OCI-LY3 (cell line): ENCODE results near the gene CLCN1.

Source experiments
- H2AFZ ChIP-seq: fragments of 200-600, 300-600 bp; shearing (Covaris generic); 2 replicates; pipeline ENCODE4 v1.6.0; 2014; ENCODE audit warnings: antibody characterized with exemption, low read depth, low read length
- H3K27ac ChIP-seq: fragments of 200-600, 300-600 bp; sonication (generic); 2 replicates; pipeline ENCODE4 v1.5.1; 2014; ENCODE audit warnings: mild to moderate bottlenecking, low read length, moderate library complexity, mixed read lengths
- H3K27me3 ChIP-seq: fragments of 200-600, 300-600 bp; sonication (generic); 2 replicates; pipeline ENCODE4 v1.6.1; 2014; ENCODE audit warnings: low read depth, low read length, mixed read lengths
- H3K36me3 ChIP-seq: fragments of 200-600, 300-600 bp; sonication (generic); replicated peaks from 2 replicates; pipeline ENCODE3; 2014; ENCODE audit warnings: low read depth, low read length, mixed read lengths
- H3K4me1 ChIP-seq: fragments of 300-600, 200-600 bp; sonication (generic); 2 replicates; pipeline ENCODE4 v1.6.1; 2014; ENCODE audit warnings: low read length, mixed read lengths
- H3K4me2 ChIP-seq: fragments of 200-600, 300-600 bp; sonication (generic); 2 replicates; pipeline ENCODE4 v1.6.1; 2014; ENCODE audit warnings: low read length, mixed read lengths
- H3K4me3 ChIP-seq: fragments of 300-600, 200-600 bp; sonication (generic); 2 replicates; pipeline ENCODE4 v1.5.1; 2014; ENCODE audit warnings: antibody characterized with exemption, mild to moderate bottlenecking, low read length, moderate library complexity
- H3K79me2 ChIP-seq: fragments of 300-600, 200-600 bp; shearing (Covaris generic); 2 replicates; pipeline ENCODE4 v1.6.1; 2014; ENCODE audit warnings: mild to moderate bottlenecking, low read length, mixed read lengths
- H3K9ac ChIP-seq: fragments of 300-600, 200-600 bp; shearing (Covaris generic); 2 replicates; pipeline ENCODE4 v1.6.0; 2014; ENCODE audit warnings: mild to moderate bottlenecking, low read length, moderate library complexity
- H3K9me3 ChIP-seq: fragments of 200-600, 300-600 bp; shearing (Covaris generic); 2 replicates; pipeline ENCODE4 v1.6.1; 2014; ENCODE audit warnings: low read length, mixed read lengths; ENCODE audit not compliant: insufficient read depth
- H4K20me1 ChIP-seq: fragments of 200-600, 300-600 bp; sonication (generic); 2 replicates; pipeline ENCODE4 v1.6.1; 2016; ENCODE audit warnings: low read length, mixed read lengths; ENCODE audit not compliant: insufficient read depth
- EZH2phosphoT487 ChIP-seq: fragments of 200-600 bp; shearing (Covaris generic); IDR thresholded peaks from 2 replicates; pipeline ENCODE4 v1.6.1; 2018; ENCODE audit warnings: antibody characterized with exemption, mixed run types, low read depth
- TF ChIP-seq, protein P1 (sequence below): fragments of 200-600, 300-600 bp; sonication (generic); IDR thresholded peaks from 2 replicates; pipeline ENCODE4 v1.5.1; 2014; ENCODE audit warnings: antibody characterized with exemption, low read length, low read depth

The CLCN1 gene

GRCh38 chr7:143282124-143282523, 33.8 kb upstream of the CLCN1 start:
- Histone ChIP-seq H3K36me3 (no peaks in the 10 kb centered on the region), H4K20me1 (no peaks in the 10 kb centered on the region), H3K9ac (no peak overlapping the region), H3K27ac (no peak overlapping the region), H3K9me3 (no peaks in the 10 kb centered on the region), H3K4me2 (no peak overlapping the region), H3K27me3 (no peaks in the 10 kb centered on the region), H3K4me3 (no peak overlapping the region), H3K79me2 (no peaks in the 10 kb centered on the region), H2AFZ (no peak overlapping the region), H3K4me1 (no peaks in the 10 kb centered on the region)
- TF ChIP-seq EZH2phosphoT487: no peak
- TF ChIP-seq, protein P1, sequence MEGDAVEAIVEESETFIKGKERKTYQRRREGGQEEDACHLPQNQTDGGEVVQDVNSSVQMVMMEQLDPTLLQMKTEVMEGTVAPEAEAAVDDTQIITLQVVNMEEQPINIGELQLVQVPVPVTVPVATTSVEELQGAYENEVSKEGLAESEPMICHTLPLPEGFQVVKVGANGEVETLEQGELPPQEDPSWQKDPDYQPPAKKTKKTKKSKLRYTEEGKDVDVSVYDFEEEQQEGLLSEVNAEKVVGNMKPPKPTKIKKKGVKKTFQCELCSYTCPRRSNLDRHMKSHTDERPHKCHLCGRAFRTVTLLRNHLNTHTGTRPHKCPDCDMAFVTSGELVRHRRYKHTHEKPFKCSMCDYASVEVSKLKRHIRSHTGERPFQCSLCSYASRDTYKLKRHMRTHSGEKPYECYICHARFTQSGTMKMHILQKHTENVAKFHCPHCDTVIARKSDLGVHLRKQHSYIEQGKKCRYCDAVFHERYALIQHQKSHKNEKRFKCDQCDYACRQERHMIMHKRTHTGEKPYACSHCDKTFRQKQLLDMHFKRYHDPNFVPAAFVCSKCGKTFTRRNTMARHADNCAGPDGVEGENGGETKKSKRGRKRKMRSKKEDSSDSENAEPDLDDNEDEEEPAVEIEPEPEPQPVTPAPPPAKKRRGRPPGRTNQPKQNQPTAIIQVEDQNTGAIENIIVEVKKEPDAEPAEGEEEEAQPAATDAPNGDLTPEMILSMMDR: no peak

- H3K4me2 ChIP-seq: no peak overlapping the region
- no peaks in the 10 kb centered on the region for H3K27me3 ChIP-seq
- H3K27ac ChIP-seq: no peak overlapping the region
- peaks cover 1% of the 10 kb centered on the region; the same call in 1 of the 2 replicates for H3K79me2 ChIP-seq
- H3K4me1 ChIP-seq: peaks cover 6% of the 10 kb centered on the region
- H3K9ac ChIP-seq: no peak overlapping the region
- H3K4me3 ChIP-seq: no peak overlapping the region
- H3K36me3 ChIP-seq: no peaks in the 10 kb centered on the region
- H2AFZ ChIP-seq: no peak overlapping the region
- no peaks in the 10 kb centered on the region for H3K9me3 ChIP-seq
- no peaks in the 10 kb centered on the region for H4K20me1 ChIP-seq
- TF ChIP-seq, protein P1: no peak
- no peak for TF ChIP-seq EZH2phosphoT487
Measured at GRCh38 chr7:143283381-143283780, 32.5 kb upstream of the CLCN1 start.

DNA sequence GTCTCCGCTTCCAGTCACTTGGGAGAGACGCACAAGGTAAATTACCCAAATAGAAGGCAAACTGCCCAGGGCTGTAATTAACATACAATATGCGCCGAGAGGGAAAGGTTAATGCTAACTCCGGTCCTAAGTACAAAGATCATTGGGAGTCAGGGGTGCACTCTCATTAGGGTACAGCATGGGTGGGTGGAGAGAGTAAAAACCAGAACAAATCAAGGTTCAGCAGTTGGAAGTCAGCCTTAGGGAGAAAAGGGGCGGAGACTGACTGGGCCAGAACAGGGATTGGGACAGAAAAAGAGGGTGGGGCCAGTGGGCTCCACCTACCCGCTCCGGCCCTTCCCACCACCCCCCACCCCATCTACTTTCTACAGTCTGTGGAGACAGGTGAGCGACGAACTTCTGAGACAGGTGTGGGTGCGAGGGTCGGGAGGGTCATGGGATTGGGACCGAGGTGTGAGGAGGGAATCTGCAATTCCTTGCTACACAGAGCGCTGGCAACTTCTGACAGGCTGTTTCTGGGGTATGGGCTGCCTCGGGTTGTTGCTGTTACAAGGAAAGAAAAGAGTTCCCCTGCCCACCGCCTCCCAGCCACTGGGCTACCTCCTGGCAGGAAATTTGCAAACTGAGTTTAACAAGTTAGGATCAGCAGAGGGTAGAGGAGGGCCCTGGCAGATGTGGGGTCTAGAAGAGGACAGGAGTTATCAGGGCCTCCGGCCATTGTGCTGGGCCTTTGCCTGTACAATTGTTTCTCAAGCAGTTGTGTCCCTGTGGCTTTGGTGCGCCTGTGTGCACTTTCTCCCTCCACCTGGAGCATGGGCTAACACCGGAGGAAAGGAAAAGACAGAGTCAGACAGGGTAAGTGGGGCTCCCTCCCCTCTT, 31.1 kb upstream of the CLCN1 start, which contains the start of gene TMEM139:
TSS of gene TMEM139 (plus strand) at position 368 of the 879 bp plus-strand sequence. CDS start 1,000 bp downstream, outside the sequence.
- H3K9ac ChIP-seq: no peak within 1 kb of the TSS
- no peak for TF ChIP-seq EZH2phosphoT487
- TF ChIP-seq, protein P1: no peak
- no peaks in the 10 kb centered on the region for H3K9me3 ChIP-seq
- peaks cover 16% of the 10 kb centered on the region for H3K79me2 ChIP-seq
- peaks cover 12% of the 10 kb centered on the region for H3K4me1 ChIP-seq
- no peaks in the 10 kb centered on the region for H4K20me1 ChIP-seq
- no peak within 1 kb of the TSS for H2AFZ ChIP-seq
- no peaks in the 10 kb centered on the region for H3K36me3 ChIP-seq
- H3K27me3 ChIP-seq: no peaks in the 10 kb centered on the region
- no peak within 1 kb of the TSS for H3K4me3 ChIP-seq
- H3K27ac ChIP-seq: no peak within 1 kb of the TSS
- H3K4me2 ChIP-seq: no peak within 1 kb of the TSS

DNA sequence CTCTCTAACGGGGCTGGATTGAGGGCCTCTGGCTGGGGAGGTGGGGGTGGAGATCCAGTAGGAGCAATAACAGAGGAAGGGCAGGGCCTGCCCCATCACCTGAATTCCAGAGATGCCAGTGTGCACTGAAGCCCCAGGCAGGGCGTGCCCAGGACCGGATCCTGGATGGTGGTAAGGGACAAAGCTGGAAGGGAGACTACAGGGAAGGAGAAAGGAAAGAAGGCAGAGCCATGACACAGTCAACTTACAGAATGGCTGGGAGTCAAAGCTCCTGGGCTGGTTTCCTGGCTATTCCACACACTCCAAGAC, 30.5 kb upstream of the CLCN1 start:
- no peak overlapping the region for H3K9ac ChIP-seq
- H3K9me3 ChIP-seq: no peaks in the 10 kb centered on the region
- H4K20me1 ChIP-seq: no peaks in the 10 kb centered on the region
- no peak overlapping the region for H3K4me2 ChIP-seq
- H3K27me3 ChIP-seq: no peaks in the 10 kb centered on the region
- peaks cover 13% of the 10 kb centered on the region for H3K4me1 ChIP-seq
- no peak overlapping the region for H3K27ac ChIP-seq
- H3K36me3 ChIP-seq: peaks cover 3% of the 10 kb centered on the region
- no peak overlapping the region for H2AFZ ChIP-seq
- peaks cover 21% of the 10 kb centered on the region for H3K79me2 ChIP-seq
- no peak overlapping the region for H3K4me3 ChIP-seq
- no peak for TF ChIP-seq EZH2phosphoT487
- TF ChIP-seq, protein P1: no peak
